Endothelial cell of umbilical vein (primary cell): ENCODE measurements around the gene POLR1C.
"Not testable (repeated sequence)": the region's sequence is repeated elsewhere in the genome, so short reads cannot be mapped to it uniquely, and the experiment has no call there.

Source experiments
- CTCF ChIP-seq, 2 donors: IDR thresholded peaks; 1 replicate in 1 of 2; 2 replicates in 1 of 2; pipeline ENCODE4 v1.5.1; 2011; ENCODE audit warnings: low read length in 2 of 2, mild to moderate bottlenecking in 2 of 2, moderate library complexity in 2 of 2, control low read depth in 1 of 2, inconsistent platforms in 1 of 2, low read depth in 1 of 2; ENCODE audit not compliant: insufficient read depth in 1 of 2; ENCODE audit errors: extremely low read depth in 1 of 2
- EZH2 ChIP-seq: IDR thresholded peaks from 2 replicates; pipeline ENCODE4 v1.6.1; 2012; ENCODE audit warnings: borderline replicate concordance, low read depth, mild to moderate bottlenecking, moderate library complexity, low read length, inconsistent platforms; ENCODE audit not compliant: severe bottlenecking
- FOS ChIP-seq: IDR thresholded peaks from 2 replicates; pipeline ENCODE4 v1.6.1; 2011; ENCODE audit warnings: mild to moderate bottlenecking, low read length, moderate library complexity, borderline replicate concordance; ENCODE audit not compliant: insufficient read depth
- JUN ChIP-seq: IDR thresholded peaks from 2 replicates; pipeline ENCODE4 v1.6.1; 2011; ENCODE audit warnings: borderline replicate concordance, low read depth; ENCODE audit not compliant: insufficient read length, insufficient read depth
- MAX ChIP-seq: IDR thresholded peaks from 2 replicates; pipeline ENCODE4 v1.6.1; 2011; ENCODE audit not compliant: insufficient read depth, insufficient read length
- MYC ChIP-seq: IDR thresholded peaks from one replicate; pipeline ENCODE4 v1.6.1; 2011; ENCODE audit warnings: mild to moderate bottlenecking, low read depth, low read length
- POLR2A ChIP-seq: IDR thresholded peaks from 2 replicates; pipeline ENCODE4 v1.6.1; 2012; ENCODE audit warnings: low read depth, mild to moderate bottlenecking, control low read depth, low read length
- POLR2AphosphoS5 ChIP-seq: IDR thresholded peaks from 2 replicates; pipeline ENCODE4 v1.6.1; 2012; ENCODE audit warnings: low read depth, mild to moderate bottlenecking, control low read depth, low read length, moderate library complexity; ENCODE audit not compliant: insufficient read depth

GRCh38 chr6:43557620-43558019 is 40.7 kb downstream of the POLR1C start:
- TF ChIP-seq EZH2; CTCF (IDR thresholded peaks at IDR 0.05; ENCODE audit: extremely low read depth in 1 of 2, insufficient read depth in 1 of 2, low read depth in 1 of 2, low read length in 2 of 2); POLR2A; MAX; POLR2AphosphoS5; FOS; JUN; MYC: not testable (repeated sequence)
